Fibroblast of villous mesenchyme (primary cell): Measurements from ENCODE around the gene ITGB1BP1. TPM values are rescaled to one million over a fixed set of nuclear protein-coding genes. Genes with fewer than 3 reads are reported as not detected.
A peak's percentile ranks its signal among the peaks of the same experiment; 100 is the strongest.

Experiments
- DNase-seq: peaks from one replicate; pipeline ENCODE4 v3.0.0-alpha.2; 2010; ENCODE audit warnings: low read depth
- H3K4me3 ChIP-seq: 2 replicates; pipeline ENCODE4 v1.5.1; 2011; ENCODE audit warnings: low read depth, mild to moderate bottlenecking, low read length
- CTCF ChIP-seq: IDR thresholded peaks from 2 replicates; pipeline ENCODE4 v1.5.1; 2012; ENCODE audit warnings: low read depth, mild to moderate bottlenecking, low read length; ENCODE audit not compliant: insufficient read depth
- total RNA-seq: library from RNA; depleted of rRNA; stranded (reverse); fragments of >200 nt; gene quantifications from 2 replicates; pipeline ENCODE4 v1.2.3, GENCODE V29; 2012

ITGB1BP1 gene
- total RNA-seq, 1 donor: 33.2 TPM

GRCh38 chr2:9370746-9371145 lies 52.6 kb downstream of the ITGB1BP1 start:
- no peak for TF ChIP-seq CTCF
- DNase-seq: no peak
- H3K4me3 ChIP-seq: no peak overlapping the region

GRCh38 chr2:9366026-9366425 lies 57.3 kb downstream of the ITGB1BP1 start:
- H3K4me3 ChIP-seq: no peak overlapping the region
- DNase-seq: no peak
- TF ChIP-seq CTCF: no peak

GRCh38 chr2:9365498-9366019 lies 57.8 kb downstream of the ITGB1BP1 start:
- TF ChIP-seq CTCF: no peak
- no peak overlapping the region for H3K4me3 ChIP-seq
- DNase-seq: no peak

- peak; percentile 87 for DNase-seq
- no peak overlapping the region for H3K4me3 ChIP-seq
- TF ChIP-seq CTCF: no peak
These were observed 58.4 kb downstream of the ITGB1BP1 start for GRCh38 chr2:9364791-9365497.

GRCh38 chr2:9364373-9364772 lies 59.0 kb downstream of the ITGB1BP1 start:
- no peak overlapping the region for H3K4me3 ChIP-seq
- peak; percentile 55 for DNase-seq
- no peak for TF ChIP-seq CTCF

GRCh38 chr2:9360701-9361100 lies 62.6 kb downstream of the ITGB1BP1 start:
- H3K4me3 ChIP-seq: no peak overlapping the region
- no peak for DNase-seq
- TF ChIP-seq CTCF: no peak

GRCh38 chr2:9360110-9360509 lies 63.2 kb downstream of the ITGB1BP1 start:
- no peak for TF ChIP-seq CTCF
- DNase-seq: no peak

More at GRCh38 chr2:9360110-9360509, 63.2 kb downstream of the ITGB1BP1 start:
- no peak overlapping the region for H3K4me3 ChIP-seq
